ENCODE results near the gene ESYT2.

The ESYT2 gene

GRCh38 chr7:158786898-158787297, 42.4 kb downstream of the ESYT2 start:
- TF ChIP-seq POLR2A (IDR thresholded peaks at IDR 0.05; ENCODE audit: low read depth, low read length) (no peak), TAF1 (IDR thresholded peaks at IDR 0.05; ENCODE audit: borderline replicate concordance, low read depth, low read length) (no peak), POLR2AphosphoS5 (IDR thresholded peaks at IDR 0.05; ENCODE audit: low read depth, low read length) (no peak)
- DNase-seq (ENCODE audit: insufficient read length) (no peak), FAIRE-seq (no peak)

GRCh38 chr7:158784270-158784669, 45.0 kb downstream of the ESYT2 start:
- FAIRE-seq (no peak), DNase-seq (ENCODE audit: insufficient read length) (no peak)
- TF ChIP-seq POLR2A (IDR thresholded peaks at IDR 0.05; ENCODE audit: low read depth, low read length) (no peak), POLR2AphosphoS5 (IDR thresholded peaks at IDR 0.05; ENCODE audit: low read depth, low read length) (no peak), TAF1 (IDR thresholded peaks at IDR 0.05; ENCODE audit: borderline replicate concordance, low read depth, low read length) (no peak)

DNA sequence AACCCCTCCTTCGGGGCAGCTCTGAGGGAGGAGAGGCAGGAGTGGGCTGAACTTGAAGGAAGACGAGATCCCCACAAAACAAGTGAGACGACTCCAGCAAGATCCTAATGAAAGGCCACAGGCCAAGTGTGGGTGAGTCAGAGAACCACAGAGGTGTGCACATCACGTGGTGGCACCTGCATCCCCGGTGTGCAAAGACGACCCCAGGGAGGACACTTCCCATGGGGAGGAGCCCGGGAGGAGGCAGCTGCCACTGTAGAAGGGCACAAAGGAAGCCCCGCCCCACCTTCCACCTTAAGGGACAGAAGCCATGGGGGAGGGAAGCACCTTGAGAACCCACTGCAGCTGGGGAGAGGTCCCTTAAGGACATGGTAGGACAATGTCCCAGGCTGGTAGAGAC, 45.7 kb downstream of the ESYT2 start:
- TF ChIP-seq TAF1 (IDR thresholded peaks at IDR 0.05; ENCODE audit: borderline replicate concordance, low read depth, low read length) (no peak), POLR2AphosphoS5 (IDR thresholded peaks at IDR 0.05; ENCODE audit: low read depth, low read length) (no peak), POLR2A (IDR thresholded peaks at IDR 0.05; ENCODE audit: low read depth, low read length) (no peak)
- no peak for DNase-seq (ENCODE audit: insufficient read length)
- no peak for FAIRE-seq

- FAIRE-seq, result no peak
- TF ChIP-seq POLR2AphosphoS5 (IDR thresholded peaks at IDR 0.05; ENCODE audit: low read depth, low read length) (no peak), POLR2A (IDR thresholded peaks at IDR 0.05; ENCODE audit: low read depth, low read length) (no peak), TAF1 (IDR thresholded peaks at IDR 0.05; ENCODE audit: borderline replicate concordance, low read depth, low read length) (no peak)
- DNase-seq (ENCODE audit: insufficient read length), result no peak
Observed at GRCh38 chr7:158782761-158783401, 46.4 kb downstream of the ESYT2 start.

- no peak for FAIRE-seq
Observed at GRCh38 chr7:158781974-158782664, 47.2 kb downstream of the ESYT2 start.

GRCh38 chr7:158781217-158781973, 47.9 kb downstream of the ESYT2 start:
- peak; percentile 48 for FAIRE-seq
- TF ChIP-seq TAF1 (IDR thresholded peaks at IDR 0.05; ENCODE audit: borderline replicate concordance, low read depth, low read length), result no peak
- TF ChIP-seq POLR2AphosphoS5 (IDR thresholded peaks at IDR 0.05; ENCODE audit: low read depth, low read length), result no peak
- no peak for TF ChIP-seq POLR2A (IDR thresholded peaks at IDR 0.05; ENCODE audit: low read depth, low read length)
- DNase-seq (ENCODE audit: insufficient read length), result no peak

More at GRCh38 chr7:158781974-158782664, 47.2 kb downstream of the ESYT2 start:
- DNase-seq (ENCODE audit: insufficient read length), result no peak
- no peak for TF ChIP-seq TAF1 (IDR thresholded peaks at IDR 0.05; ENCODE audit: borderline replicate concordance, low read depth, low read length)
- no peak for TF ChIP-seq POLR2AphosphoS5 (IDR thresholded peaks at IDR 0.05; ENCODE audit: low read depth, low read length)
- no peak for TF ChIP-seq POLR2A (IDR thresholded peaks at IDR 0.05; ENCODE audit: low read depth, low read length)

DNA sequence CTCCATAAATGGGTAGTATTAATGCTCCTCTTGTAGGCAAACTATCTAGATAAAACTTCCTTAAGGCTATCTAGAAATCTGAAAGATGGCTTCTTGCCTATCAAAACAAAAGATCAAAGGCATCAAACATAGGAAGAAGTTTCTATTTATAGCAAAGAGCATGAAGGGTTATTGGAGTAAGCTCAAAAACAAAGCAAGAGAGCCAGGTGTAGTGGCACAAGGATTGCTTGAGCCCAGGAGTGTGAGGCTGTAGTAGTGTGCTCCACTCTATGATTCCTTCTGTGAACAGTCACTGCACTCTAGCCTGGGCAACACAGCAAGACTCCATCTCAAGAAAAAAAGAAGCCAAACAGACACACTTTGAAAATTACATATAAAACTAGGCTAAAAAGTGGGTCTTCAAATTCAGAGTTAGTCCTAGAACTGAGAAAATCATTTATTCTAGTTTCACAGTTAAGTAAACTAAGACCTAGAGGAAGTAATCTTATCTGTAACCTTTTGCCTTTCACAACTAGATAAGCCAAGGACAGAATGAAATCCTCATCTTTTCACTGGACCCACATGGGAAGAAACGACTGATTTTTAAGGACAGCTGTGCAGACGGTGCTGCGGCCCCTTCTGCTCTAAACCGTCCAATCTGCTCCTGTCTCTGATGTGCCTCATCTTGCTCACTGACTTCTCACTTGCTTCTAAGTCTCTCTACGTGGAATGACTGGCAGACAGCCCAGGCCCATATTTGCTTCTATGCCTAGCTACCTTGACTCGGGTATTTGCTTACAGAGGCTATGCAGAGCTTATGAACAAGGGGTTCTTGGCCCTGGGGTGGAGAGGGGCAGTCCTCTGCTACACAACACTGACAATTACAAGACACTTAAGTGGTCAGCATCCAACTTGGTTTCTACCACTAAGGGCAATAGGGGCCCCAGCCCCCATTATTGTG, 50.0 kb downstream of the ESYT2 start:
- TF ChIP-seq POLR2AphosphoS5 (IDR thresholded peaks at IDR 0.05; ENCODE audit: low read depth, low read length) (no peak), POLR2A (IDR thresholded peaks at IDR 0.05; ENCODE audit: low read depth, low read length) (no peak), TAF1 (IDR thresholded peaks at IDR 0.05; ENCODE audit: borderline replicate concordance, low read depth, low read length) (no peak)
- FAIRE-seq (no peak), DNase-seq (ENCODE audit: insufficient read length) (no peak)

GRCh38 chr7:158778471-158778870, 50.8 kb downstream of the ESYT2 start:
- FAIRE-seq (no peak), DNase-seq (ENCODE audit: insufficient read length) (no peak)
- no peak for TF ChIP-seq TAF1 (IDR thresholded peaks at IDR 0.05; ENCODE audit: borderline replicate concordance, low read depth, low read length)
- TF ChIP-seq POLR2A (IDR thresholded peaks at IDR 0.05; ENCODE audit: low read depth, low read length), result no peak
- no peak for TF ChIP-seq POLR2AphosphoS5 (IDR thresholded peaks at IDR 0.05; ENCODE audit: low read depth, low read length)

GRCh38 chr7:158777793-158778192, 51.5 kb downstream of the ESYT2 start:
- no peak for FAIRE-seq
- TF ChIP-seq POLR2AphosphoS5 (IDR thresholded peaks at IDR 0.05; ENCODE audit: low read depth, low read length), result no peak
- TF ChIP-seq POLR2A (IDR thresholded peaks at IDR 0.05; ENCODE audit: low read depth, low read length), result no peak
- TF ChIP-seq TAF1 (IDR thresholded peaks at IDR 0.05; ENCODE audit: borderline replicate concordance, low read depth, low read length), result no peak

GRCh38 chr7:158776474-158776873, 52.8 kb downstream of the ESYT2 start:
- TF ChIP-seq POLR2AphosphoS5 (IDR thresholded peaks at IDR 0.05; ENCODE audit: low read depth, low read length) (no peak), POLR2A (IDR thresholded peaks at IDR 0.05; ENCODE audit: low read depth, low read length) (no peak), TAF1 (IDR thresholded peaks at IDR 0.05; ENCODE audit: borderline replicate concordance, low read depth, low read length) (no peak)
- DNase-seq (ENCODE audit: insufficient read length), result no peak
- no peak for FAIRE-seq

More at GRCh38 chr7:158777793-158778192, 51.5 kb downstream of the ESYT2 start:
- DNase-seq (ENCODE audit: insufficient read length), result no peak
